Tibial nerve (tissue), 4 donors: ENCODE results near the gene ESYT2. TPM values are rescaled to one million over a fixed set of nuclear protein-coding genes. Genes with fewer than 3 reads are reported as not detected.

Experiments
- DNase-seq, 2 donors: peaks; one replicate each; pipeline ENCODE4 v3.0.0-alpha.2; 2019; ENCODE audit warnings: low spot score in 2 of 2
- H3K27ac ChIP-seq, 4 donors: fragments of 200-600 bp; sonication (generic) in 3 of 4; one replicate each; pipeline ENCODE4 v1.5.1; 2017 to 2019; ENCODE audit warnings: mild to moderate bottlenecking in 1 of 4
- H3K27me3 ChIP-seq, 2 donors: fragments of 200-600 bp; sonication (generic) in 1 of 2; one replicate each; pipeline versions ENCODE4 v1.5.1 to v1.6.0; 2017 to 2019
- H3K36me3 ChIP-seq, 3 donors: fragments of 200-600 bp; sonication (generic); one replicate each; pipeline ENCODE4 v1.5.1; 2018 to 2019
- H3K4me1 ChIP-seq, 4 donors: fragments of 200-600 bp; sonication (generic) in 3 of 4; one replicate each; pipeline ENCODE4 v1.5.1; 2017 to 2019
- H3K4me3 ChIP-seq, 4 donors: fragments of 200-600 bp; sonication (generic) in 3 of 4; one replicate each; pipeline ENCODE4 v1.5.1; 2017 to 2019; ENCODE audit warnings: mild to moderate bottlenecking in 1 of 4, moderate library complexity in 1 of 4
- H3K9me3 ChIP-seq, 4 donors: fragments of 200-600 bp; sonication (generic) in 3 of 4; one replicate each; pipeline ENCODE4 v1.5.1; 2017 to 2019
- EP300 ChIP-seq, 2 donors: sonication (generic); formaldehyde crosslinking; IDR thresholded peaks; one replicate each; pipeline ENCODE4 v1.6.1; 2017; ENCODE audit warnings: antibody characterized with exemption in 2 of 2, mild to moderate bottlenecking in 1 of 2
- POLR2A ChIP-seq, 2 donors: fragments of 450-650 bp; IDR thresholded peaks; one replicate each; pipeline ENCODE4 v1.6.1; 2017; ENCODE audit warnings: antibody characterized with exemption in 2 of 2, mild to moderate bottlenecking in 2 of 2, moderate library complexity in 2 of 2
- WGBS, 2 donors: methylation state at CpG; one replicate each; pipeline ENCODE4 v1.1.5; 2018; 5-methylcytosine and 5-hydroxymethylcytosine counted together
- total RNA-seq, 4 donors: library from RNA; depleted of rRNA; stranded (reverse); fragments of >200 nt; gene quantifications; one replicate each; pipeline ENCODE4 v1.1.0, GENCODE V29; 2016
- TF ChIP-seq, protein P1 (sequence below), 5 experiments: fragments of 200-600 bp in 3 of 5; fragments of 450-650 bp in 2 of 5; sonication (generic) in 3 of 5; IDR thresholded peaks; one replicate each; pipeline ENCODE4 v1.5.1; 2016 to 2019; ENCODE audit warnings: antibody characterized with exemption in 5 of 5, mild to moderate bottlenecking in 3 of 5, moderate library complexity in 2 of 5

The ESYT2 gene
- total RNA-seq, 4 donors from 2014 or later, result 91.0 to 124 (median 114) TPM

DNA sequence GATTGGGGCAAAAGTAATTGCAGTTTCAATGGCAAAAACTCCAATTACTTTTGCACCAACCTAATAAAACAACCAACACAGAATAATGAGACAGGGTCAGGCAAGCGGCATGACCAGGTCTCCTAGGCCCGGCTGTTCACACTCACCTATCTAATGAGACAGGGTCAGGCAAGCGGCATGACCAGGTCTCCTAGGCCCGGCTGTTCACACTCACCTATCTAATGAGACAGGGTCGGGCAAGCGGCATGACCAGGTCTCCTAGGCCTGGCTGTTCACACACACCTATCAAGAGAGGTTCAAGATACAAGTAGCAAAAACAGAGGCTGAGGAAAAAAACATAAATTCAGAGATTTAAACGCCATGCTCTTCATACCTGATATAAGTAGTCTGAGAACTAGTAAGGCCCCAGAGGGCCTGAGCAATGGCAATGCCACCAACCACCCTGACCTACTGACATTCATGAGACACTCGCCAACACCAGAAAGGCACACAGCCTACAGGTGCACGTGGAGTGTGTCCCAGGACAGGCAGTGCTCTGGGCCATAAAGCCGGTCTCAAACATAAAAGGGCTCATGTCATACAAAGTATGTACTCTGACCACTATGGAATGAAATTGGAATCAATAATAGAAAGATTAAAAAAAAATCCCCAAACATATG, 84.1 kb downstream of the ESYT2 start:
- TF ChIP-seq, protein P1, sequence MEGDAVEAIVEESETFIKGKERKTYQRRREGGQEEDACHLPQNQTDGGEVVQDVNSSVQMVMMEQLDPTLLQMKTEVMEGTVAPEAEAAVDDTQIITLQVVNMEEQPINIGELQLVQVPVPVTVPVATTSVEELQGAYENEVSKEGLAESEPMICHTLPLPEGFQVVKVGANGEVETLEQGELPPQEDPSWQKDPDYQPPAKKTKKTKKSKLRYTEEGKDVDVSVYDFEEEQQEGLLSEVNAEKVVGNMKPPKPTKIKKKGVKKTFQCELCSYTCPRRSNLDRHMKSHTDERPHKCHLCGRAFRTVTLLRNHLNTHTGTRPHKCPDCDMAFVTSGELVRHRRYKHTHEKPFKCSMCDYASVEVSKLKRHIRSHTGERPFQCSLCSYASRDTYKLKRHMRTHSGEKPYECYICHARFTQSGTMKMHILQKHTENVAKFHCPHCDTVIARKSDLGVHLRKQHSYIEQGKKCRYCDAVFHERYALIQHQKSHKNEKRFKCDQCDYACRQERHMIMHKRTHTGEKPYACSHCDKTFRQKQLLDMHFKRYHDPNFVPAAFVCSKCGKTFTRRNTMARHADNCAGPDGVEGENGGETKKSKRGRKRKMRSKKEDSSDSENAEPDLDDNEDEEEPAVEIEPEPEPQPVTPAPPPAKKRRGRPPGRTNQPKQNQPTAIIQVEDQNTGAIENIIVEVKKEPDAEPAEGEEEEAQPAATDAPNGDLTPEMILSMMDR (IDR thresholded peaks at IDR 0.05), result no peak
- no peak for TF ChIP-seq POLR2A (IDR thresholded peaks at IDR 0.05)
- TF ChIP-seq EP300 (IDR thresholded peaks at IDR 0.05), result no peak
- 89 to 91% methylated on average over 10 of the region's 10 CpGs for WGBS, 2 donors
- Histone ChIP-seq H3K27ac (no peak overlapping the region), H3K9me3 (no peaks in the 10 kb centered on the region), H3K4me3 (no peak overlapping the region), H3K36me3 (peaks cover 4 to 96% (median 8%) of the 10 kb centered on the region in 3 donors), H3K4me1 (no peaks in the 10 kb centered on the region), H3K27me3 (no peaks in the 10 kb centered on the region)
- DNase-seq, result no peak

DNA sequence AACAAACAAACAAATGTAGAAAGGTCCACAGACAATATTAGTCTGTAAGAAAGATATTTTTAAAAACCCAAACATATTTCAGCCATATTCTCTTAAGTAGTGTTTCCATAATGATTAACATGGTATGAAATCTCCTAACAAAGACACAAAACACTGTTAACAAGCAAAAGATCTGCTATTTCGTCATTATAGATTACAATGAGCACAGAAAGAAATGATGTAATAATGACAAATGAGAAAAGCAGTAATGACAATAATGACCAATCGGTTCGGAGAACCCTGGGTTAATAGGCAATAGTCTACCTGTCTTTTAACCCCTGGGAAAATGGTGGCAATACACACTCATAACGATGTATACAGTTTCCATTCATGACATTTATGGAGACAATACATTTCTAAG, 85.2 kb downstream of the ESYT2 start:
- WGBS, 2 donors, result 79 to 96% methylated on average over 4 of the region's 4 CpGs
- H3K27ac ChIP-seq, result no peak overlapping the region
- TF ChIP-seq POLR2A (IDR thresholded peaks at IDR 0.05) (no peak), EP300 (IDR thresholded peaks at IDR 0.05) (no peak)
- TF ChIP-seq, protein P1 (IDR thresholded peaks at IDR 0.05), result no peak
- H3K4me3 ChIP-seq, result no peak overlapping the region
- H3K9me3 ChIP-seq, result no peaks in the 10 kb centered on the region
- peaks cover 4 to 100% (median 8%) of the 10 kb centered on the region in 3 donors for H3K36me3 ChIP-seq
- H3K4me1 ChIP-seq, result no peaks in the 10 kb centered on the region
- no peaks in the 10 kb centered on the region for H3K27me3 ChIP-seq
- DNase-seq, result no peak

DNA sequence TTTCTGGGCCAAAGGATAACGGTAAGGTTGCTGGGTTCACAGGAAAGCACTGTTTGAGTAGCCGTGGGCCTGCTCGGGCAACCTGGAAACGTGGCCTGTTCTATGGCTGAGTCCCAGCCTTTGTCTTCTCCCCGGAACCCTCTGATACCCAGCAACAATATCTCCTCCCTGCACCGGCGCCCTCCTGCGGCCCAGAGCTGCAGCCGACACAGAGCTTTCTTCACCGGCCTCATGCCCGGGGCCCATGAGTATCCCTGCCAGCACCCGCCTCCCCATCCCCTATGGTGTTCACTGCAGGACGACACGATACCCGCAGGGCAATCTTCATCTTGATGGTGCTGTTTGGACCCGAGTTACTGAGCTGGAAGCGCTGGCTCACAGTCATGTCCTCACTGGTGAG, 86.1 kb downstream of the ESYT2 start:
- H3K9me3 ChIP-seq, result no peaks in the 10 kb centered on the region
- TF ChIP-seq, protein P1 (IDR thresholded peaks at IDR 0.05), result no peak
- TF ChIP-seq EP300 (IDR thresholded peaks at IDR 0.05) (no peak), POLR2A (IDR thresholded peaks at IDR 0.05) (no peak)
- H3K4me3 ChIP-seq, result no peak overlapping the region
- DNase-seq, result no peak
- H3K27ac ChIP-seq, result no peak overlapping the region
- no peaks in the 10 kb centered on the region for H3K4me1 ChIP-seq
- peaks cover 8 to 100% (median 8%) of the 10 kb centered on the region in 3 donors for H3K36me3 ChIP-seq
- H3K27me3 ChIP-seq, result no peaks in the 10 kb centered on the region
- 90 to 96% methylated on average over 17 of the region's 17 CpGs for WGBS, 2 donors

DNA sequence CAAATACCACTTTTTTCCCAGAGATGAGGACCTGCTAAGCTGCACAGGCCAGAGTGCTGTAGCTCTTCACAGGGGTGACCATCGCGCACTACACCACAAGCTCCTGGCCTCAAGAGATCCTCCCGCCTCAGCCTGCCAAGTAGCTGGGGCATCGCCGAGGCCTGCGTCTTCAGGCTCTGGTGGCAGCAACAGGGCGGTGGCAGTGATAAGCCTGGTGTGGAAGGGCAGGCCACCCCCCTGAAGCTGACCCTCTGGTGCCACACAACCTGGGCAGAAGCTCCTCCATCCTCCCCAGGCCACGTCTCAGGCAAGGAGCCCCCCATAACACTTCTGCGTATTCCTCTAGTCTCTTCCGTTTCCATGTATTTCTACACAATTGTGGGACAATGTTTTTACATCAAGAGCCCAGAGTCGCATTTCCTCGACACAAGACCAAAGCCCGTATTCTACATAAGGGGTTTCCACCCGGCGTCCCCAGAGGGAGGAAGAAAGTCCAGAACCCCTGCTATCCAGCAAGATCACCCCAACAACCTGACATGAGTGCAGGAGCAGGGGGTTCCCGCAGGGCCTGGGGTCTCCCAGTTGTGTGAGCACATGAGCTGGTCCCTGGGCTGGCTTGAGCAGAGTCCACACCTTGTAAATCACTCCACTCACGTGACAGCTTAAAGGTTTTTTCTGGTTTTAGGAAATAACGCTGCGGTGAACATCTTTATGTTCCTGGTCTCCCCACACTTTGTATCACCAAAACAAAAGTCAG, 87.1 kb downstream of the ESYT2 start:
- H3K27ac ChIP-seq, result no peak overlapping the region

More for the DNA sequence above, 87.1 kb downstream of the ESYT2 start:
- Histone ChIP-seq H3K4me1 (no peaks in the 10 kb centered on the region), H3K4me3 (no peak overlapping the region), H3K27me3 (no peaks in the 10 kb centered on the region), H3K36me3 (peaks cover 8 to 100% (median 8%) of the 10 kb centered on the region in 3 donors), H3K9me3 (no peaks in the 10 kb centered on the region)
- TF ChIP-seq EP300 (IDR thresholded peaks at IDR 0.05) (no peak), POLR2A (IDR thresholded peaks at IDR 0.05) (no peak)
- TF ChIP-seq, protein P1 (IDR thresholded peaks at IDR 0.05), result no peak
- 93% methylated on average over 19 of the region's 19 CpGs for WGBS, 2 donors
- peak in 1 of 2 donors; percentile 2 for DNase-seq
